ENCODE measurements around the gene UBAP2L. TPM values are rescaled to one million over a fixed set of nuclear protein-coding genes. Genes with fewer than 3 reads are reported as not detected.

UBAP2L gene
- total RNA-seq, 1 donor from 2014 or later, result 218 TPM

- Histone ChIP-seq H3K9me3 (ENCODE audit: insufficient read depth, low read depth, low read length) (no peaks in the 10 kb centered on the region), H3K9ac (ENCODE audit: low read length) (no peak overlapping the region), H3K4me1 (ENCODE audit: insufficient read depth, low read length) (no peaks in the 10 kb centered on the region), H3K79me2 (ENCODE audit: insufficient read depth, low read length) (peaks cover 79% of the 10 kb centered on the region), H3K4me2 (ENCODE audit: low read length) (no peak overlapping the region), H3K27me3 (ENCODE audit: insufficient read depth, low read length) (no peaks in the 10 kb centered on the region), H2AFZ (ENCODE audit: low read depth, low read length) (no peak overlapping the region), H3K4me3 (ENCODE audit: insufficient read depth, low read depth, low read length) (no peak overlapping the region), H4K20me1 (ENCODE audit: insufficient read depth, low read length) (peaks cover 97% of the 10 kb centered on the region), H3K27ac (ENCODE audit: low read depth, low read length) (no peak overlapping the region), H3K36me3 (ENCODE audit: insufficient read depth, low read length) (peaks cover 65% of the 10 kb centered on the region)
- Mint-ChIP-seq H3K27me3 (ENCODE audit: low read depth, unreplicated experiment) (no peaks in the 10 kb centered on the region), H3K9me3 (ENCODE audit: unreplicated experiment) (no peaks in the 10 kb centered on the region), H3K27ac (ENCODE audit: unreplicated experiment) (peak overlapping the region; percentile 3), H3K36me3 (ENCODE audit: low read depth, unreplicated experiment) (peaks cover 42% of the 10 kb centered on the region), H3K4me3 (ENCODE audit: unreplicated experiment) (peak overlapping the region; percentile 61), H3K4me1 (ENCODE audit: low read depth, unreplicated experiment) (peaks cover 32% of the 10 kb centered on the region)
- no peak for DNase-seq (ENCODE audit: low read depth)
- FAIRE-seq, result no peak
- no peak for TF ChIP-seq CTCF (IDR thresholded peaks at IDR 0.05; ENCODE audit: insufficient read depth, low read depth, low read length)
- no peak for TF ChIP-seq EZH2 (IDR thresholded peaks at IDR 0.05; ENCODE audit: insufficient read depth, low read length)
Measured at GRCh38 chr1:154171880-154172279, 48.9 kb upstream of the UBAP2L start.

- Histone ChIP-seq H2AFZ (ENCODE audit: low read depth, low read length) (no peak overlapping the region), H3K9me3 (ENCODE audit: insufficient read depth, low read depth, low read length) (no peaks in the 10 kb centered on the region), H3K79me2 (ENCODE audit: insufficient read depth, low read length) (peaks cover 91% of the 10 kb centered on the region), H3K27me3 (ENCODE audit: insufficient read depth, low read length) (no peaks in the 10 kb centered on the region), H3K4me3 (ENCODE audit: insufficient read depth, low read depth, low read length) (no peak overlapping the region), H3K4me2 (ENCODE audit: low read length) (no peak overlapping the region), H3K4me1 (ENCODE audit: insufficient read depth, low read length) (peaks cover 23% of the 10 kb centered on the region), H3K36me3 (ENCODE audit: insufficient read depth, low read length) (peaks cover 50% of the 10 kb centered on the region), H3K9ac (ENCODE audit: low read length) (no peak overlapping the region), H4K20me1 (ENCODE audit: insufficient read depth, low read length) (peaks cover 98% of the 10 kb centered on the region), H3K27ac (ENCODE audit: low read depth, low read length) (no peak overlapping the region)
- no peak overlapping the region for H3K27ac Mint-ChIP-seq (ENCODE audit: unreplicated experiment)
- TF ChIP-seq EZH2 (IDR thresholded peaks at IDR 0.05; ENCODE audit: insufficient read depth, low read length) (no peak), CTCF (IDR thresholded peaks at IDR 0.05; ENCODE audit: insufficient read depth, low read depth, low read length) (no peak)
- H3K36me3 Mint-ChIP-seq (ENCODE audit: low read depth, unreplicated experiment), result peaks cover 31% of the 10 kb centered on the region
- no peak overlapping the region for H3K4me3 Mint-ChIP-seq (ENCODE audit: unreplicated experiment)
- no peak for DNase-seq (ENCODE audit: low read depth)
- H3K27me3 Mint-ChIP-seq (ENCODE audit: low read depth, unreplicated experiment), result no peaks in the 10 kb centered on the region
- peaks cover 56% of the 10 kb centered on the region for H3K4me1 Mint-ChIP-seq (ENCODE audit: low read depth, unreplicated experiment)
- FAIRE-seq, result no peak
- no peaks in the 10 kb centered on the region for H3K9me3 Mint-ChIP-seq (ENCODE audit: unreplicated experiment)
Measured at GRCh38 chr1:154174654-154175053, 46.1 kb upstream of the UBAP2L start.

- H3K4me1 ChIP-seq (ENCODE audit: insufficient read depth, low read length), result peaks cover 38% of the 10 kb centered on the region
- no peak overlapping the region for H3K27ac Mint-ChIP-seq (ENCODE audit: unreplicated experiment)
- H3K9me3 ChIP-seq (ENCODE audit: insufficient read depth, low read depth, low read length), result no peaks in the 10 kb centered on the region
- H3K4me3 Mint-ChIP-seq (ENCODE audit: unreplicated experiment), result no peak overlapping the region
- H3K4me2 ChIP-seq (ENCODE audit: low read length), result no peak overlapping the region
- H3K27me3 Mint-ChIP-seq (ENCODE audit: low read depth, unreplicated experiment), result no peaks in the 10 kb centered on the region
- FAIRE-seq, result no peak
- H3K36me3 ChIP-seq (ENCODE audit: insufficient read depth, low read length), result peaks cover 37% of the 10 kb centered on the region
- H4K20me1 ChIP-seq (ENCODE audit: insufficient read depth, low read length), result peaks cover 98% of the 10 kb centered on the region
- H3K9ac ChIP-seq (ENCODE audit: low read length), result no peak overlapping the region
- peaks cover 91% of the 10 kb centered on the region for H3K79me2 ChIP-seq (ENCODE audit: insufficient read depth, low read length)
- H3K4me1 Mint-ChIP-seq (ENCODE audit: low read depth, unreplicated experiment), result peaks cover 59% of the 10 kb centered on the region
- H2AFZ ChIP-seq (ENCODE audit: low read depth, low read length), result no peak overlapping the region
- no peak overlapping the region for H3K4me3 ChIP-seq (ENCODE audit: insufficient read depth, low read depth, low read length)
- TF ChIP-seq EZH2 (IDR thresholded peaks at IDR 0.05; ENCODE audit: insufficient read depth, low read length) (no peak), CTCF (IDR thresholded peaks at IDR 0.05; ENCODE audit: insufficient read depth, low read depth, low read length) (no peak)
- peak; percentile 65 for DNase-seq (ENCODE audit: low read depth)
- H3K9me3 Mint-ChIP-seq (ENCODE audit: unreplicated experiment), result no peaks in the 10 kb centered on the region
- peaks cover 18% of the 10 kb centered on the region for H3K36me3 Mint-ChIP-seq (ENCODE audit: low read depth, unreplicated experiment)
- H3K27me3 ChIP-seq (ENCODE audit: insufficient read depth, low read length), result no peaks in the 10 kb centered on the region
- H3K27ac ChIP-seq (ENCODE audit: low read depth, low read length), result no peak overlapping the region
Measured at GRCh38 chr1:154176337-154176736, 44.4 kb upstream of the UBAP2L start.
